Measurements from ENCODE around the gene HDAC7. TPM values are rescaled to one million over a fixed set of nuclear protein-coding genes. Genes with fewer than 3 reads are reported as not detected.

Gene HDAC7
- total RNA-seq, 2 experiments from 2014 or later, result 225 to 247 TPM

GRCh38 chr12:47794679-47795078 lies 25.0 kb downstream of the HDAC7 start:
- ChIA-PET CTCF (interaction anchor here (0.7 kb wide), 1 partner anchor 53 kb away, joined by 3 read pairs; no protein-coding TSS in a partner anchor), POLR2A (no interaction called here)

DNA sequence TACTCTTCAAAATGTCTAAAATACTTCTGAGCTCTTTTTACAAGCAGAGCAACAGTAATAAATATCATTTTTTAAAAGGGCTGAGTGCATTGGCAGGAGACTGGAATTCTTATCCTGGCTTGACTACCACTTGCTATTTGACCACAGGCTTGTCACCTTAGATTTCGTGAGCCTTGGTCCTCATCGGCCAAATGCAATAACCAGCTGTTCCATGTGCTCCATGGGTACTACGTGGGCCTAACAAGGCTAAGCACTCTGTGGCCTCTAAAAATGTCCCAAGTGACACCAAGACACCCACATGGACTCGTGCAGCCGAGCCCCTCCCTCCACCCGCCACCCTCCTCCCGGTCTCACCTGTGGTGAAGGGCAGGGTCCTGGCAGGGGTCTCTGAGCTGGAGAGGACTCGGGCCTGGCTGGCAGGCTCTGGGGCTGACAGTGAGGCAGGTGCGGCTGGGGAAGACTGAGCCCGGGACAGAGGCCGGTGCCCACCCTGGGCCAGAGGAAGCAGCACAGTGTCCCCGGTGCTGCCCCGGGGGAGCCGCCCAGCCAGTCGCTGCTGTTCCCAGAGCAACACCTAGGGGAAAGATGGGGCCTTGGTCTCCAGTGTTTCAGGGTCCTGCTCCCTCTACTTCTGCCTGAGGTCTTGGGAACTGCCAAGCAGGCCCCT lies 26.6 kb downstream of the HDAC7 start:
- POLR2A ChIA-PET, result no interaction called here
- CTCF ChIA-PET, result interaction anchor here (0.9 to 1.2 kb wide), 3 partner anchors 45 to 78 kb away, joined by 3 to 4 read pairs (median 3); no protein-coding TSS in a partner anchor

DNA sequence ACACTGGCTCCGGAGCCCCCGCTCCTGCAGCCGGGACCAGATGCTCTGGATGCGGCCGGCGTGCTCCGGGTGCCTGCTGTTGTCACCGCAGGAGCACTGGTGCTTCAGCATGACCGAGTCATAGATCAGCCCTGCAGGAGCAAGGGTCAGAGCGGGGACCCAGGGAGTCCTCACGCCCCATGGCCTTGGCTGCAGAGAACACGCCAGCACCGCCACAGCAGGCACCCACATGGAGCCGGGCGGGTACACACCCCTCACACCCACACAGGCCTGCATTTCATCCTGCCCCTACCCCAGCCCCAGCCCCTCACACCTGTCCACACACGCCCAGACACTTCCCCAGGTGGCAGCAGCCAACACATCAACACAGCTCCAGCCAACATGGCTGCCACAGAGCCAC lies 27.8 kb downstream of the HDAC7 start:
- ChIA-PET CTCF (interaction anchor here (1.0 to 1.4 kb wide), 3 partner anchors 10 to 77 kb away, joined by 3 to 5 read pairs (median 3); no protein-coding TSS in a partner anchor), POLR2A (interaction anchor here (0.6 kb wide), 1 partner anchor 14 kb away, joined by 3 read pairs; no protein-coding TSS in a partner anchor)

DNA sequence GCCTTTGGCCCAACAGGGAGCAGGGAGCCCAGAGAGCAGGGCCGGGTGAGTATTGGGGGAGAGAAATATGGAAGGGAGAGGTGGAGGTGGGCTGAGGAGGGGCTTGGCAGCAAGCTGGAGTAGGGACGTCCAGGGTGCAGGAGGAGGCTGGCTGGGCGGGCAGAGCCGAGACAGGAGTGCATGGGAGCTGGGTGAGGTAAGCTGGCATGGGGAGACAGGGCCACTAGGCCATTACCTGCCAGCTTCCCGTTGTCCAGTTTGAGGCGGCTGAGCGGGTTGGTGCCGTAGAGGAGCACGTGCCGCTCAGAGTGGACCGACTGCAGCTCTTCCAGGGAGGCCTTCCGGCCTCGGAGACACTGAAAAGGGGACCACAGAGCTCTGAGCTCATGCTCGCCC lies 28.4 kb downstream of the HDAC7 start:
- ChIA-PET POLR2A (interaction anchor here (1.1 kb wide), 1 partner anchor 10 kb away, joined by 6 read pairs; no protein-coding TSS in a partner anchor), CTCF (interaction anchor here (1.2 to 1.6 kb wide), 3 partner anchors 10 to 25 kb away, joined by 3 to 5 read pairs (median 3); no protein-coding TSS in a partner anchor)

DNA sequence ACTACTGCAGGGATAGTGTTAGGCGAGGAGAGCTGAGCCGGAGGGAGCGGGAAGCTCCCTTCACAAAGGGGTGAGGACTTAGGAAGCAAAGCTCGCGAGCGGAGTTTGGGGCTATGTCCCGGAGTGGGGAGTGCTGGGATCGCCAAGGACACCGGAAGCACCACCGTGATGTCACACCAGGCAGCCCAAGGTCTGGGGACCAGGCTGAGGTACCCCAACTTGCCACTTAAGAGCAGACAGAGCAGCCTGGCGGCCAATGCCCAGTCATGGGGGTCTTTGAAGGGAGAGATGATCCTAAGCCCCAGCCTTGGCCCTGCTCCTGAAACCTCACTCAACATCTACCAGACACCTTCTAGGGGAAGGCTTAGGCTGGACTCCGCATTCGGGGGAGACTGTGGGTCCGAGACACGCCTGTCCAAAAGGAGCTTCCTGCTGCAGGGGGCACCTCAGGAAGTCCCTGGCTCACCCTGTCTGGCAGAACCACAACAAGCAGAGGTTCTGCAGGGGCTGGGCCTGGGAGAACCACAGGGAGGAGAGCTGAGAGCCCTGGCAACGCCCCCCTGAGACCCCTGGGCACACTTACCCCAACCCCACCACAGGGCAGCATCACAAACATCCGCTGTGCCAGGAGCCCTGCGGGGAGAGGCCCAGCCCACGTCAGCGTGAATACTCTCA lies 28.9 kb downstream of the HDAC7 start:
- POLR2A ChIA-PET, result interaction anchor here (1.1 kb wide), 1 partner anchor 10 kb away, joined by 6 read pairs; no protein-coding TSS in a partner anchor

GRCh38 chr12:47789712-47790489 lies 29.8 kb downstream of the HDAC7 start:
- CTCF ChIA-PET, result interaction anchor here (0.9 to 1.8 kb wide), 6 partner anchors 9 to 49 kb away, joined by 3 to 4 read pairs (median 3); no protein-coding TSS in a partner anchor

More for the DNA sequence above, 28.9 kb downstream of the HDAC7 start:
- CTCF ChIA-PET, result interaction anchor here (0.9 to 1.6 kb wide), 3 partner anchors 11 to 49 kb away, joined by 3 read pairs; no protein-coding TSS in a partner anchor

GRCh38 chr12:47789141-47789540 lies 30.6 kb downstream of the HDAC7 start:
- ChIA-PET CTCF (interaction anchor here (1.2 to 1.8 kb wide), 4 partner anchors 9 to 50 kb away, joined by 3 to 5 read pairs (median 4); no protein-coding TSS in a partner anchor), POLR2A (interaction anchor here (0.5 kb wide), 1 partner anchor 51 kb away, joined by 4 read pairs; no protein-coding TSS in a partner anchor)

More at GRCh38 chr12:47789712-47790489, 29.8 kb downstream of the HDAC7 start:
- POLR2A ChIA-PET, result interaction anchor here (0.5 kb wide), 1 partner anchor 51 kb away, joined by 4 read pairs; no protein-coding TSS in a partner anchor

GRCh38 chr12:47787596-47788319 lies 31.9 kb downstream of the HDAC7 start:
- ChIA-PET CTCF (interaction anchor here (1.1 to 3.1 kb wide), 3 partner anchors 8 to 50 kb away, joined by 5 to 14 read pairs (median 5); no protein-coding TSS in a partner anchor), POLR2A (interaction anchor here (0.9 to 2.1 kb wide), 2 partner anchors 20 to 45 kb away, joined by 3 to 5 read pairs; no protein-coding TSS in a partner anchor)

GRCh38 chr12:47786662-47787280 lies 32.9 kb downstream of the HDAC7 start:
- ChIA-PET CTCF (interaction anchor here (1.1 to 3.1 kb wide), 3 partner anchors 45 to 52 kb away, joined by 3 to 14 read pairs (median 5); no protein-coding TSS in a partner anchor), POLR2A (interaction anchor here (2.1 kb wide), 1 partner anchor 21 kb away, joined by 5 read pairs; no protein-coding TSS in a partner anchor)

DNA sequence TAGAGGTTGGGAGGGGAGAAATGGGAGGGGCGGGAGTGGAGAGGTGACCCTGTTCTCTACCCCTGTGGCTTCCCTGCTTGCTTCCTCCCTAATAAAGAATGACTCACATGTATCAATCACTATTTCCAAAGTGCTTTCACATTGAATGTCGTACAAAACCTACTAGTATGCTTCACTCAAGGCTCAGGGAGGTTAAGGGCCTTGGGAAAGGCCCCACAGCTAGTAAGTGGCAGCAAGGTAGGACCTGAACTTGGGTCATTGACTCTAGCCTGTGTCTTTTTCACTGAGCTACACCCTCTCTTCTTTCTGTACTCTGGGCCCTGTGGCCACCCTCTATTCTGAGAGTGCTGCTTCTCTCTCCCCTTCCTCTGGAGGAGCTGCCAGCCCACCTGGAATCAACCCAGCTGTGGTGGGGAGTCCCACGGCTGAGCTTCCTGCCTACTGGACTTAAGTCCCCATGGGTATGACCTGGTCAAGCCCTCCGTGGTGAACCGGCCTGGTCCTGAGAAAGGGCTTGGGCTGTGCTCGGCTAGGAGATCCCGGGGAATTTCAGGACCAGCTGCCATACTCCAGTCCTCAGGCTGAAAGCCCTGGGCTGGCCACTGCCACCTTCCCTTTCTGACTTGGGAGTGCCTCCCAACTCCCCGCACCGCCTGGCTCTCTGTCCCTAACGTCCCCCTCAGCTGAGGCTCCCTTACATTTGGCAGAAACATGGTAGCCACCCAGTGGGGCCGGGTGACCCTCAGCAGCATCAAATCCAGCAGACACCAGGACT lies 33.6 kb downstream of the HDAC7 start:
- ChIA-PET CTCF (interaction anchor here (1.3 to 3.1 kb wide), 3 partner anchors 10 to 53 kb away, joined by 3 to 14 read pairs (median 3); no protein-coding TSS in a partner anchor), POLR2A (no interaction called here)

GRCh38 chr12:47785036-47785886 lies 34.4 kb downstream of the HDAC7 start:
- ChIA-PET CTCF (interaction anchor here (1.1 to 3.1 kb wide), 5 partner anchors 10 to 54 kb away, joined by 3 to 14 read pairs (median 3); no protein-coding TSS in a partner anchor), POLR2A (interaction anchor here (0.5 kb wide), 1 partner anchor 65 kb away, joined by 4 read pairs; no protein-coding TSS in a partner anchor)

DNA sequence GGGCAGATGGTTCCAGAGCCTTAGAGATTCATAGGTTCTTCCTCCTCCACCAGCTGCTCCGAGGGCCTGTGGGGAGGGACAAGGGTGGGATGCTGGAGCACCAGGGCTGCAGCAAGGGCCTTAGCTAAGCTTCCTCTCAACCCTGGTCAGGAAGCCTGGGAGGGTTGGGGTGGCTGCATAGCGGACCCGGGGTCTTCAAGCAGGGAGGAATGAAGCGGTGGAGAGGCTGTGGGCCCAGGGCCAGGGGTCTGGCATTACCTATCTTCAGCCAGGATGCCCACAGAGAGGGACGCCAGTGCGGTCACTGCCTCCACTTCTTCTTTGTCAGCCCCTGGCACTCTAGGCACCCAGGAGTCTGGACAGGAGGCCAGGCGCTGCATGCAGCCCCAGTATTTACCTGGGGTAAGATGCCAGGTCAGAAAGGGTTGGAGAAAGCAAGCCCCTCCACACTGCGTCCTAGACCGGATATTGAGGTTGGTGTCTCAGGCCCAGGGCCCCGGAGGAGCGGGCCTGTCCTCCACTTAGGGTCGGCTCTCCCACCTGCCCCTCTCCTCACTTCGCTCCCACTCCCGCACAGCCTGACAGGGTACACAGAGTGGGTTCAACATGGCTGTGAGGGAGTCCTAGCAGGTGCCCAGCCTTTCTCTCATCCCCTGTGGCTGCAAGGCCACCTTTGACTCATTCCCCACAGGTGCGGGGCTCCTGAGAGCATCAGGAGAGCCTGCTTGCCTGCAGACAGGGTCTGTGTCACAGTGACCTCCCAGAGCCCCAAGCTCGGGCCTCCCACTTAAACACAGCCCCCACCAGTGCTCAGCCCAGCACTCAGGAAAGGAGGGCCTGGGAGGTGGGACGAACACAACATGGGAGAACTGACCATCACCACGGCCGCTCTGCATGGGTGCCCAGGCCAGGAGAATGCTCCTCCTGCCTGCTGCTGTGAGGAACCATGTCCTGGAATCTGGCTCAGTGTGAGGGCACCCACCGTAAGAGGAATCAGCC lies 35.6 kb downstream of the HDAC7 start:
- POLR2A ChIA-PET, result interaction anchor here (0.5 kb wide), 1 partner anchor 66 kb away, joined by 4 read pairs; no protein-coding TSS in a partner anchor
- CTCF ChIA-PET, result interaction anchor here (1.1 to 3.1 kb wide), 3 partner anchors 40 to 54 kb away, joined by 3 to 14 read pairs (median 5); no protein-coding TSS in a partner anchor

- ChIA-PET POLR2A (no interaction called here), CTCF (interaction anchor here (1.5 to 19.2 kb wide), 4 partner anchors 25 to 54 kb away, joined by 3 to 289 read pairs (median 71); no protein-coding TSS in a partner anchor)
These were observed 36.5 kb downstream of the HDAC7 start for GRCh38 chr12:47783024-47783755.

DNA sequence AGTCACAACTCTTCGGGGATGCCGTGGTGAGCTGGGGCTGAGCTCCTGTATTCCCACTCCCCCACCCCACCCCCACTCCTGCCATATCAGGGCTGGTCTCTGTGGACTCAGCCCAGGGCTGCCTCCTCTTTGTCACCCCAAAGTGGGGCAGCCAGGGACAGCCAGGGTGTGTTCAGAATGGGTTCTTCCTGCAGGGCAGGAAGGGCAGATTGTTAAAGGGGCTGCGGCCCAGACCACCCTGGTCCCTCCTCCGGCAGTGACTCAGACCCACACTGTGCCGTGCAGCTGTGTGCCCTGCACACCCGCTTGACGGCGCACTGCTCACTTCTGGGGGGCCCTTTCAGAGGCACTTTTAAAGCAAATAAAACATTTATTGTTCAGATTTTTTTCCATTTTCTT lies 37.3 kb downstream of the HDAC7 start:
- ChIA-PET CTCF (interaction anchor here (0.7 to 19.2 kb wide), 8 partner anchors 10 to 130 kb away, joined by 3 to 289 read pairs (median 4); no protein-coding TSS in a partner anchor), POLR2A (interaction anchor here (0.6 to 1.4 kb wide), 4 partner anchors 25 to 56 kb away, joined by 3 to 5 read pairs (median 4); no protein-coding TSS in a partner anchor)

All from activated CD8-positive, alpha-beta memory T cell treated with anti-CD3 and anti-CD28 coated beads for 36 hours (primary cell).